GM12873 (cell line): Measurements from ENCODE around the gene RASA3.

ENCODE experiments used
- TF ChIP-seq, protein P1 (sequence below): IDR thresholded peaks from 2 replicates; pipeline ENCODE4 v1.5.1; 2012; ENCODE audit warnings: low read depth, mild to moderate bottlenecking, moderate library complexity, low read length, control low read depth; ENCODE audit not compliant: insufficient read depth; ENCODE audit errors: missing control alignments

Gene RASA3

DNA sequence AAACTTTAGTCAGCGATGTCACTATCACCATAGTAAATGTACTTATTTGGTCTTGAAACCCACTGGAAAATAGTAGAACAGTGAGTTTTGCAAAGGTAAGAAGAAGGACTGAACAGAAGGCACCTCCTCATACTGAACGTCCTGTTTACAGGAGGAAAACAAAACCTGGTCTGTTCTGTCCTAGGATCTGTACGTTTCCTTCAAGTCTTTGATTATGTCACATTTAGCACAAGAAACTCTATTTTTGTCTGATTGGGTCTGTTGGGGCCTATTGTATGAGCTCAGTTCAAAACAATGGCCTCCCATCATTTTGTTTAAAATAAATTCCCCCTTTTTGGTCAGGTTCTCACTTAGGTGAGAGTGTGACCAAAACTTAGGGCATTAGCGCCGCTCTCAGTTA lies 35.5 kb upstream of the RASA3 start:
- TF ChIP-seq, protein P1, sequence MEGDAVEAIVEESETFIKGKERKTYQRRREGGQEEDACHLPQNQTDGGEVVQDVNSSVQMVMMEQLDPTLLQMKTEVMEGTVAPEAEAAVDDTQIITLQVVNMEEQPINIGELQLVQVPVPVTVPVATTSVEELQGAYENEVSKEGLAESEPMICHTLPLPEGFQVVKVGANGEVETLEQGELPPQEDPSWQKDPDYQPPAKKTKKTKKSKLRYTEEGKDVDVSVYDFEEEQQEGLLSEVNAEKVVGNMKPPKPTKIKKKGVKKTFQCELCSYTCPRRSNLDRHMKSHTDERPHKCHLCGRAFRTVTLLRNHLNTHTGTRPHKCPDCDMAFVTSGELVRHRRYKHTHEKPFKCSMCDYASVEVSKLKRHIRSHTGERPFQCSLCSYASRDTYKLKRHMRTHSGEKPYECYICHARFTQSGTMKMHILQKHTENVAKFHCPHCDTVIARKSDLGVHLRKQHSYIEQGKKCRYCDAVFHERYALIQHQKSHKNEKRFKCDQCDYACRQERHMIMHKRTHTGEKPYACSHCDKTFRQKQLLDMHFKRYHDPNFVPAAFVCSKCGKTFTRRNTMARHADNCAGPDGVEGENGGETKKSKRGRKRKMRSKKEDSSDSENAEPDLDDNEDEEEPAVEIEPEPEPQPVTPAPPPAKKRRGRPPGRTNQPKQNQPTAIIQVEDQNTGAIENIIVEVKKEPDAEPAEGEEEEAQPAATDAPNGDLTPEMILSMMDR = no peak

DNA sequence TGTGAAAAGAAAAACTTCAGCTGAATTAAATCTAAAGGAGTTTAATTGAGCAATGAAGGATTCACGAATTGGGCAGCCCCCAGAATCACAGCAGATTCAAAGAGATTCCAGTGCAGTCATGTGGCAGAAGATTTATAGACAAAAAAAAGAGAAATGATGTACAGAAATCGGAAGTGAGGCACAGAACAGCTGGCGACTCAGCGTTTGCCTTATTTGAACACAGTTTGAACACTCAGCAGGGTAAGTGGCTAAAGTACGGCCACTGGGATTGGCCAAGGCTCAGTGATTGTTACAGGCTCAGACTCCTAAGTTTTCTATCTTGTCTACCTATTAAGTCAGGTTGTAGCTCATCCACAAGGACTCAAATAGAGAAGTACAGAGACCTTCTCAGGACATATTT lies 35.0 kb upstream of the RASA3 start:
- TF ChIP-seq, protein P1 = no peak

DNA sequence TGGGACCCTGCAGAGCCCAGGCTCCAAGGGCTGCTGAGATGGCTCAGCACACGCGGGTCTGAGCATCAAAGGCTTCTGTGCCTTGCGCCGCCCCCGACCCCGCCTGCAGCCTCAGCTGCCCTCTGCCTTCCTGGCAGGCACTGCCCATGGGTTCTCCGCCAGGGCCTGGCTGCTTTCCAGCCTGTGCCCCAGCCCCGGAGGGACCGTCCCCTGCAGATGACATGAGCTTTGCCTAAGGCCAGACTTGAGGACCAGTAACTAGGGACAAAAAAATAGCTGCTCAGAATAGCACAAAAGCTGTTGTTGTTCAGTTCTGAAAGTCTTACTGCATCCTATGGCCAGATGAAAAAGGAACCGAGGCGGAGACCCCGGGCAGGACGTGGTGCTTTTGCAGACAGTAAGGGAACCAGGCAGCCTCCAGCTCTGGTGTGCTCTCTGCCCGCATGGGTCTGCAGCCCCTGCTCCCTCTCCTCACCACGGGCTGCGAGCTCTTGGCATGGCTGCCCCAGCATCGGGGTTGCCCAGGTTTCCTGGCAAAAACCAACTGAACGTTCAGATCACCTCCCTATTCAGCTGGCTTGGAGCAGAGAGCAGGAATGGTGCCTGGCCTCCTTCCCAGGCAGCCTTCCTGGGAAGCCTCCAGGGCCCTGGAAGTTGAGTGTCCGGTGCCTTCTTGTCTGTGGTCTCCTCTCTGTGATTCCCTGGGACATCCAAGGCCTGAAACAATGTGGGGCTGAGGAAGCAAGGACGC lies 34.1 kb upstream of the RASA3 start:
- TF ChIP-seq, protein P1 = no peak

DNA sequence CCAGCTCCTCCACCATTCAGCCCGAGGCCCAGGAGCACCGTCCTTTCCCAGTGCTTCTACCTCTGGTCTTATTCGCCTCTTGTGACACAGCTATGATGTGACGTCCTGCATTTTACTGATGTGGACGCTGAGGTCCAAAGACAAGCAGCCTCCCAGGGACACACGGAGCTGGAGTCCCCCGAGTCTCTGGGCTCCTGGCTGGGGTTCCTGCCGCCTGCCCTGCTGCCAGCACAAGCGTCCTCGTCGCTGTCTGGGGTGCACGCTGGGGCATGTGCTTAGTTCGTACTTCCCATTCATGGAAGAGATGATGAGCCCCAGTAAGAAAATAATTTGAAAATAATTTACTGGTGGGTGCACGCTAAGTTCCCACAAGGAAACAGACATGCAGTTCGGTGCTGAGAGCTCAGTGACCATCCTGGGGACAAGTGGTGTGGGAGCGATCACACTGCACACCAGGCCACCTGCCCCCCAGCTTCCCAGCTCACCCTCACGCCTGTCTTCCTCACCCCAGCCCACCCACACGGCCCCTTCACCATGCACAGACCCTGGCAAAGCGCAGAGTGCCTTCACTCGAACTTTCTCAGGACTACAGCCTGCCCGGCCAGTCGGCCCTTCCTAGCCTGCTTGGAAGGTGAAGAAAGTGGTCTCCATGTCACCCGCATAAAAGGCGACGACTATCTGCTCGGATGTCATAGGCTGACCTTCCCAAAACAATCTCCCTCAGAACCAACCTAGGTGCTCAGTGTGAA lies 32.4 kb upstream of the RASA3 start:
- TF ChIP-seq, protein P1 = no peak

DNA sequence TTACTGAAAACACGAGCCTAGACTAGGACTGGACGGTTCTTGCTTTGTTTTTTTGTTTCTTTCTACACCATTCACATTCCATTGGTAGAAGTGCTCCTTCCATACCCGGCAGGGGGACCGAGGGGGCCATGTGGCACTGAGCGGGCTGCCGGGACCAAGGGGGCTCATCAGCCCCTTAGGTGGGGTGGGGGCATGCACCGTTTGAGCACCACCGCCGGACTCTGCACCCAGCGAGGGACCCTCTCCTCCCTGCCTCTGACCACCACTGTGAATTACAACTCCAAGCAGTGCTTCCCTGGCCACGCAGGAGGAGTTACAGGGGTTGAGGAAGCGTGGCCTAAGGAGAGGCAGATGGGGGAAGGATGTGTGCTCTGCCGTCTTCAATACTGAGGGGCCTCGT lies 31.6 kb upstream of the RASA3 start:
- TF ChIP-seq, protein P1 = no peak

DNA sequence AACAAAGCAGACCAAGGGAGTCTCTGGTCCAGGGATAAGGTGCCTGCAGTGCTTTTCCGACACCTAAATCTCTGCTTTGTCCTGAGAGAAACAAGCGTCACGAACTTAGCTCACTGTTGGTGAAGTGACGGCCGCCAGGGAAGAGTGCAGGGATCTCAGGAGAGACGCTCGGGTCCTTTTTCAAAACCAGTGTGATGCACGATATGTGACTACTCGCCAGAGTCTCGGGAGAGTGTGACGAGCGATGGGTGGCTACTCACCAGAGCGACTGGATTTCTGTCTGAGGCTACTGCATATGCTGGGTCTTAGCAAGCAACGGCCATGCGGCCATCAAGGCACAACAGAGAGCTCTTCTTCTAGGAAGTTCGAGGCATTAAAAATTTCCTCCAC lies 30.1 kb upstream of the RASA3 start:
- TF ChIP-seq, protein P1 = no peak

DNA sequence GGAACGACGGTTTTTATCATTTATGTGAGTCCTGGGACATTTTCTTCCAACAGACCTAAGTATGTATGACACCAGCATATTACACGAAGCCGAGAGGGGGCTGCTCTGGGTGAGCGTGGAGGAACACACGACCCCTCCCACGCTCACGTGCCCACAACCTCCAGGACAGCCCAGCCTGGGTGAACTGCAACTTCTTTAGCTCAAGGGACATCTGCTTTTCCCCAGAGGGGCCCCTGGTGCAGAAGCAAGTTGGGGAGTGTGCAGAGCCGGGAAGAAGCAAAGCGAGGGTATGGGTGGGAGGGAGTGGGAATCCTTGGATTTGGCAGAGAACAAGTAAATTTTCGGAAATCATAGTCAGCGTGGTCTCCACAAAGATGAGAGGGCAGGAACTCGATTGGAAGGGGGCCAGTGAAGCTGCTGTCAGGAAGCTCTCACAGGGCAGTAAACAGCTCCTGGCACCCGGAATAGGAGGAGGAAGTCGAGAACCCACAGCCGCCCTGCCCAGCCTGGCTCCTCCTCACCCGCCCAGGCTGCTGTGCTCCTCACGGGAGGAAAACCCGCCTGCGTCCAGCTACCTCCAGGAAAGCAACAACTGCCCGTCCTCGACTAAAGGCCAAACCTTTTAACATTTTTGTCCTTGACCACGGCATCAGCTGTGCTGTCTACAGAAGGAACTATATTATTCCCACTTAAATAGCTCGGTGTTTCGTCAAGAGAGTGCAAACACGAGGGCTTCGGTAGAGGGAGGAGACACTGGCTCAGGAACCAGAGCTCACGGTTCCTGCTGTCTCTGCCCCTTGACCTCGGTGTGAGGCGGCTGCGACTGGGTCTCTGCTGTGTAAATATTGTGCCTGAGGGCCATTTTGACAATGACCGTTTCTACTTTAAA lies 29.5 kb upstream of the RASA3 start:
- TF ChIP-seq, protein P1 = no peak
